Measurements from ENCODE around the gene ASPHD1.

- TF ChIP-seq POLR2A (IDR thresholded peaks at IDR 0.05) (no peak), CTCF (IDR thresholded peaks at IDR 0.05) (no peak), POLR2AphosphoS5 (IDR thresholded peaks at IDR 0.05) (no peak)
These were observed 31.8 kb upstream of the ASPHD1 start for GRCh38 chr16:29868396-29869009.

All from suprapubic skin (tissue), 4 donors.